HepG2 (cell line): ENCODE data around the gene ZFP90. TPM values are rescaled to one million over a fixed set of nuclear protein-coding genes. Genes with fewer than 3 reads are reported as not detected.
A peak's percentile ranks its signal among the peaks of the same experiment; 100 is the strongest.

Experiments used
- AHR ChIP-seq: IDR thresholded peaks from 2 replicates; pipeline ENCODE4 v1.6.1; 2018; ENCODE audit warnings: missing genetic modification reagents, missing compliant biosample characterization
- ARID4A ChIP-seq: sonication (generic); formaldehyde crosslinking; IDR thresholded peaks from 2 replicates; pipeline ENCODE4 v1.5.0; 2020; ENCODE audit warnings: mild to moderate bottlenecking, missing genetic modification reagents, borderline replicate concordance
- BCL6 ChIP-seq: IDR thresholded peaks from 2 replicates; pipeline ENCODE4 v1.6.1; 2016; ENCODE audit warnings: missing genetic modification reagents, missing compliant biosample characterization
- FOXA3 ChIP-seq: IDR thresholded peaks from 2 replicates; pipeline ENCODE4 v1.6.1; 2016; ENCODE audit warnings: missing genetic modification reagents, missing compliant biosample characterization
- GFI1 ChIP-seq: sonication (generic); formaldehyde crosslinking; IDR thresholded peaks from 2 replicates; pipeline ENCODE4 v1.5.0; 2020; ENCODE audit warnings: missing genetic modification reagents, mild to moderate bottlenecking, borderline replicate concordance
- KAT8 ChIP-seq: IDR thresholded peaks from 2 replicates; pipeline ENCODE4 v1.6.1; 2016; ENCODE audit warnings: missing genetic modification reagents, missing compliant biosample characterization
- POLR2G ChIP-seq: fragments of 200-400 bp; formaldehyde crosslinking; IDR thresholded peaks from 2 replicates; pipeline ENCODE4 v1.6.1; 2018; ENCODE audit warnings: mild to moderate bottlenecking, low read depth, low read length, moderate library complexity
- SOX5 ChIP-seq: IDR thresholded peaks from 2 replicates; pipeline ENCODE4 v1.6.1; 2016; ENCODE audit warnings: borderline replicate concordance
- SOX6 ChIP-seq, 2 experiments: fragments of 450-650 bp in 1 of 2; sonication (generic) in 1 of 2; formaldehyde crosslinking in 1 of 2; IDR thresholded peaks; 2 replicates each; pipeline versions ENCODE4 v1.4.0 to v1.6.1; 2017 to 2020; ENCODE audit warnings: antibody characterized with exemption in 1 of 2, mild to moderate bottlenecking in 1 of 2, missing genetic modification reagents in 1 of 2
- SSRP1 ChIP-seq: IDR thresholded peaks from 2 replicates; pipeline ENCODE4 v1.6.1; 2016; ENCODE audit warnings: control low read depth
- TCF12 ChIP-seq, 2 experiments: fragments of 450-650 bp in 1 of 2; sonication (generic) in 1 of 2; formaldehyde crosslinking in 1 of 2; IDR thresholded peaks; 2 replicates each; pipeline versions ENCODE4 v1.6.1 to v1.8.0; 2017 to 2022; ENCODE audit warnings: antibody characterized with exemption in 1 of 2, mild to moderate bottlenecking in 1 of 2, missing genetic modification reagents in 1 of 2, moderate library complexity in 1 of 2
- ZBTB2 ChIP-seq: sonication (generic); formaldehyde crosslinking; IDR thresholded peaks from 2 replicates; pipeline ENCODE4 v1.8.0; 2022; ENCODE audit warnings: low read depth, missing genetic modification reagents
- ZFP82 ChIP-seq: sonication (generic); formaldehyde crosslinking; IDR thresholded peaks from 2 replicates; pipeline ENCODE4 v1.5.1; 2020; ENCODE audit warnings: mild to moderate bottlenecking, missing genetic modification reagents, borderline replicate concordance
- ZKSCAN1 ChIP-seq: fragments of 150-350 bp; IDR thresholded peaks from 2 replicates; pipeline ENCODE4 v1.6.1; 2014; ENCODE audit warnings: low read length
- ZKSCAN5 ChIP-seq: sonication (generic); formaldehyde crosslinking; IDR thresholded peaks from 2 replicates; pipeline ENCODE4 v1.5.1; 2020; ENCODE audit warnings: mild to moderate bottlenecking, missing genetic modification reagents
- ZNF224 ChIP-seq: sonication (generic); formaldehyde crosslinking; IDR thresholded peaks from 2 replicates; pipeline ENCODE4 v1.5.0; 2020; ENCODE audit warnings: mild to moderate bottlenecking, missing genetic modification reagents
- ZNF282 ChIP-seq: fragments of 450-650 bp; IDR thresholded peaks from 2 replicates; pipeline ENCODE4 v1.6.1; 2018; ENCODE audit not compliant: partially characterized antibody
- ZNF33B ChIP-seq: sonication (generic); formaldehyde crosslinking; IDR thresholded peaks from 2 replicates; pipeline ENCODE4 v1.5.1; 2020; ENCODE audit warnings: mild to moderate bottlenecking, missing genetic modification reagents
- ZNF441 ChIP-seq: sonication (generic); formaldehyde crosslinking; IDR thresholded peaks from 2 replicates; pipeline ENCODE4 v1.7.0; 2021; ENCODE audit warnings: missing genetic modification reagents, borderline replicate concordance
- ZNF770 ChIP-seq: sonication (generic); formaldehyde crosslinking; IDR thresholded peaks from 2 replicates; pipeline ENCODE4 v1.5.0; 2020; ENCODE audit warnings: mild to moderate bottlenecking, missing genetic modification reagents
- ZNF792 ChIP-seq: IDR thresholded peaks from 2 replicates; pipeline ENCODE4 v1.6.1; 2016
- ZSCAN22 ChIP-seq: sonication (generic); formaldehyde crosslinking; IDR thresholded peaks from 2 replicates; pipeline ENCODE4 v1.4.0; 2020; ENCODE audit warnings: mild to moderate bottlenecking, missing genetic modification reagents
- polyA plus RNA-seq, 8 experiments: library from polyadenylated mRNA; depleted of rRNA in 3 of 8; stranded (reverse) in 7 of 8; unstranded in 1 of 8; fragments of >200 nt; fragmentation: Illumina TruSeq in 4 of 8; extraction: Trizol in 4 of 8; gene quantifications; 2 replicates each; pipeline versions ENCODE4 v1.2.1 to v1.2.3, GENCODE V29; 2011 to 2016; ENCODE audit warnings: low read depth in 4 of 8, missing spikeins in 1 of 8, mixed read lengths in 1 of 8; ENCODE audit not compliant: insufficient read depth in 1 of 8
- total RNA-seq, 5 experiments: library from RNA; depleted of rRNA; stranded (reverse); fragments of >200 nt; fragmentation: Illumina TruSeq; extraction: Trizol; gene quantifications; 2 replicates each; pipeline ENCODE4 v1.2.3, GENCODE V29; 2016; ENCODE audit warnings: low read depth in 1 of 5
- TF ChIP-seq, protein P1 (sequence below): sonication (generic); formaldehyde crosslinking; IDR thresholded peaks from 2 replicates; pipeline ENCODE4 v1.4.0; 2020; ENCODE audit warnings: mild to moderate bottlenecking, low read depth, missing genetic modification reagents

Gene ZFP90
- total and polyA plus RNA-seq, 2 of the 13 experiments (the other 11 are each of a cell fraction or from before 2014, with no cell fraction given), result 17.6 to 18.9 TPM

GRCh38 chr16:68526143-68526781 is 12.8 kb upstream of the ZFP90 start (continued):
- TF ChIP-seq POLR2G, result no peak
- peak; percentile 39; the same call in 1 of the 2 replicates for TF ChIP-seq SOX5 (CRISPR knock-in tag)
- TF ChIP-seq ZNF441, result peak; percentile 59; the same call in 1 of the 2 replicates
- no peak for TF ChIP-seq SOX6 (IDR thresholded peaks at IDR 0.05)
- TF ChIP-seq SOX6 (CRISPR knock-in tag; IDR thresholded peaks at IDR 0.05), result no peak
- TF ChIP-seq ZNF792 (CRISPR knock-in tag), result no peak
- TF ChIP-seq ZNF282, result no peak
- peak; percentile 43; the same call in 1 of the 2 replicates for TF ChIP-seq FOXA3
- TF ChIP-seq, protein P1, sequence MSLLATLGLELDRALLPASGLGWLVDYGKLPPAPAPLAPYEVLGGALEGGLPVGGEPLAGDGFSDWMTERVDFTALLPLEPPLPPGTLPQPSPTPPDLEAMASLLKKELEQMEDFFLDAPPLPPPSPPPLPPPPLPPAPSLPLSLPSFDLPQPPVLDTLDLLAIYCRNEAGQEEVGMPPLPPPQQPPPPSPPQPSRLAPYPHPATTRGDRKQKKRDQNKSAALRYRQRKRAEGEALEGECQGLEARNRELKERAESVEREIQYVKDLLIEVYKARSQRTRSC (CRISPR knock-in tag), result no peak
- no peak for TF ChIP-seq ZSCAN22 (CRISPR knock-in tag)
- no peak for TF ChIP-seq GFI1
- no peak for TF ChIP-seq ZNF33B (CRISPR knock-in tag)
- no peak for TF ChIP-seq ZNF770 (CRISPR knock-in tag)
- no peak for TF ChIP-seq AHR
- TF ChIP-seq KAT8, result 0 out of 2 replicates have a peak, but pooled peaks have one; percentile 13
- no peak for TF ChIP-seq SSRP1 (CRISPR knock-in tag)
- no peak for TF ChIP-seq ZNF224 (CRISPR knock-in tag)
- no peak for TF ChIP-seq BCL6 (CRISPR knock-in tag)
- no peak for TF ChIP-seq ZFP82 (CRISPR knock-in tag)
- no peak for TF ChIP-seq ZKSCAN1
- TF ChIP-seq ZBTB2 (CRISPR knock-in tag), result no peak
- TF ChIP-seq ARID4A (CRISPR knock-in tag), result no peak; the same call in 1 of the 2 replicates
- TF ChIP-seq TCF12 (IDR thresholded peaks at IDR 0.05), result no peak
- no peak for TF ChIP-seq TCF12 (CRISPR knock-in tag; IDR thresholded peaks at IDR 0.05)
- peak; percentile 94 for TF ChIP-seq ZKSCAN5 (CRISPR knock-in tag)
